ENCODE results near the gene CYP2J2. TPM values are rescaled to one million over a fixed set of nuclear protein-coding genes. Genes with fewer than 3 reads are reported as not detected.
"Not testable (repeated sequence)": the region's sequence is repeated elsewhere in the genome, so short reads cannot be mapped to it uniquely, and the experiment has no call there.

Gene CYP2J2
- total and polyA plus RNA-seq, 7 donors = 1.4 to 55.7 (median 3.9) TPM

- Histone ChIP-seq H3K4me1 (no peaks in the 10 kb centered on the region), H3K36me3 (ENCODE audit: insufficient read depth in 1 of 2, low read depth in 1 of 2) (no peaks in the 10 kb centered on the region), H3K27ac (no peak overlapping the region), H3K4me3 (no peak overlapping the region), H3K27me3 (ENCODE audit: insufficient read depth in 3 of 3, low read length in 2 of 3) (no peaks in the 10 kb centered on the region), H3K9me3 (peaks cover 7% of the 10 kb centered on the region)
- 71 to 87% (median 83%) methylated on average over 5 of the region's 5 CpGs for WGBS, 3 donors
- DNase-seq = no peak
- intact Hi-C loops (cut with DNase I) = no loop called here
- ATAC-seq = no peak
- TF ChIP-seq, protein P1, sequence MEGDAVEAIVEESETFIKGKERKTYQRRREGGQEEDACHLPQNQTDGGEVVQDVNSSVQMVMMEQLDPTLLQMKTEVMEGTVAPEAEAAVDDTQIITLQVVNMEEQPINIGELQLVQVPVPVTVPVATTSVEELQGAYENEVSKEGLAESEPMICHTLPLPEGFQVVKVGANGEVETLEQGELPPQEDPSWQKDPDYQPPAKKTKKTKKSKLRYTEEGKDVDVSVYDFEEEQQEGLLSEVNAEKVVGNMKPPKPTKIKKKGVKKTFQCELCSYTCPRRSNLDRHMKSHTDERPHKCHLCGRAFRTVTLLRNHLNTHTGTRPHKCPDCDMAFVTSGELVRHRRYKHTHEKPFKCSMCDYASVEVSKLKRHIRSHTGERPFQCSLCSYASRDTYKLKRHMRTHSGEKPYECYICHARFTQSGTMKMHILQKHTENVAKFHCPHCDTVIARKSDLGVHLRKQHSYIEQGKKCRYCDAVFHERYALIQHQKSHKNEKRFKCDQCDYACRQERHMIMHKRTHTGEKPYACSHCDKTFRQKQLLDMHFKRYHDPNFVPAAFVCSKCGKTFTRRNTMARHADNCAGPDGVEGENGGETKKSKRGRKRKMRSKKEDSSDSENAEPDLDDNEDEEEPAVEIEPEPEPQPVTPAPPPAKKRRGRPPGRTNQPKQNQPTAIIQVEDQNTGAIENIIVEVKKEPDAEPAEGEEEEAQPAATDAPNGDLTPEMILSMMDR (IDR thresholded peaks at IDR 0.05) = no peak
Measured at GRCh38 chr1:59936358-59936821, 9.8 kb upstream of the CYP2J2 start.

DNA sequence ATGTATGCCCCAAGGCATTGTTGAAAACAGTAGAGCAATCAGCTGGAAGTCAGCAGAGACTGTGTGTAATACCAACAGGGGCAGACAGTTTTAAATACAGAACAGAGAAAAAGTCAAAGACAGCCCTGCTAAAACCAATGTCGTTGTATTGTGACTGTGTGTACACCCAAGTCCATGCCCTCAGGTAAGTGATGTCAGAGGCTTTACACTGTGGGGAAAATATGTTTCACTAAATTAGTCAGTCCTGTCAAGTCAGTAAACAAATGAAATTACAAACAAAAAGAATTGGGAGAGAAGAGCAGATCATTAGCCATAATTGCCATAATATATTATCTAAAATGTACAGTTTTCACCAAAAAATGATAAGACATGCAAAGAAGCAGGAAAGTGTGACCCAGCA is 2.4 kb upstream of the CYP2J2 start:
- peaks cover 18% of the 10 kb centered on the region for H3K9me3 ChIP-seq
- ATAC-seq = no peak
- DNase-seq = no peak
- H3K4me1 ChIP-seq = peaks cover 5% of the 10 kb centered on the region
- H3K36me3 ChIP-seq (ENCODE audit: insufficient read depth in 1 of 2, low read depth in 1 of 2) = no peaks in the 10 kb centered on the region
- WGBS, 3 donors = 73 to 79% (median 74%) methylated on average over 1 of the region's 1 CpG
- H3K27ac ChIP-seq = no peak overlapping the region
- peaks cover 0 to 13% (median 0%) of the 10 kb centered on the region in 3 donors for H3K27me3 ChIP-seq (ENCODE audit: insufficient read depth in 3 of 3, low read length in 2 of 3)
- no peak overlapping the region for H3K4me3 ChIP-seq
- intact Hi-C loops (cut with DNase I) = no loop called here
- TF ChIP-seq, protein P1 (IDR thresholded peaks at IDR 0.05) = no peak

- TF ChIP-seq, protein P1 (IDR thresholded peaks at IDR 0.05) = no peak
- 14 to 23% (median 20%) methylated on average over 2 of the region's 2 CpGs for WGBS, 3 donors
- Histone ChIP-seq H3K4me1 (peaks cover 5% of the 10 kb centered on the region), H3K27ac (peak overlapping the region; percentile 71), H3K9me3 (peaks cover 18% of the 10 kb centered on the region), H3K4me3 (peak overlapping the region; percentile 71), H3K27me3 (ENCODE audit: insufficient read depth in 3 of 3, low read length in 2 of 3) (peaks cover 0 to 13% (median 0%) of the 10 kb centered on the region in 3 donors), H3K36me3 (ENCODE audit: insufficient read depth in 1 of 2, low read depth in 1 of 2) (no peaks in the 10 kb centered on the region)
- DNase-seq (no peak), ATAC-seq (peak in 3 of 4 donors; percentile 36 to 49 (median 36))
- intact Hi-C loops (cut with DNase I) = no loop called here
Measured at GRCh38 chr1:59927213-59927612, 640 bp upstream of the CYP2J2 start.

- peaks cover 18% of the 10 kb centered on the region for H3K9me3 ChIP-seq
- H3K27ac ChIP-seq = no peak overlapping the region
- intact Hi-C loops (cut with DNase I) = loop anchor here in 1 of 2 donors (5.0 kb wide), 1 partner anchor 717 kb away; no protein-coding TSS in a partner anchor
- DNase-seq (no peak), ATAC-seq (no peak)
- peaks cover 11% of the 10 kb centered on the region for H3K4me1 ChIP-seq
- peak overlapping the region; percentile 71 for H3K4me3 ChIP-seq
- TF ChIP-seq, protein P1 (IDR thresholded peaks at IDR 0.05) = no peak
- H3K36me3 ChIP-seq (ENCODE audit: insufficient read depth in 1 of 2, low read depth in 1 of 2) = no peaks in the 10 kb centered on the region
- H3K27me3 ChIP-seq (ENCODE audit: insufficient read depth in 3 of 3, low read length in 2 of 3) = peaks cover 0 to 10% (median 0%) of the 10 kb centered on the region in 3 donors
Measured at GRCh38 chr1:59924653-59925052, 1.9 kb downstream of the CYP2J2 start.

DNA sequence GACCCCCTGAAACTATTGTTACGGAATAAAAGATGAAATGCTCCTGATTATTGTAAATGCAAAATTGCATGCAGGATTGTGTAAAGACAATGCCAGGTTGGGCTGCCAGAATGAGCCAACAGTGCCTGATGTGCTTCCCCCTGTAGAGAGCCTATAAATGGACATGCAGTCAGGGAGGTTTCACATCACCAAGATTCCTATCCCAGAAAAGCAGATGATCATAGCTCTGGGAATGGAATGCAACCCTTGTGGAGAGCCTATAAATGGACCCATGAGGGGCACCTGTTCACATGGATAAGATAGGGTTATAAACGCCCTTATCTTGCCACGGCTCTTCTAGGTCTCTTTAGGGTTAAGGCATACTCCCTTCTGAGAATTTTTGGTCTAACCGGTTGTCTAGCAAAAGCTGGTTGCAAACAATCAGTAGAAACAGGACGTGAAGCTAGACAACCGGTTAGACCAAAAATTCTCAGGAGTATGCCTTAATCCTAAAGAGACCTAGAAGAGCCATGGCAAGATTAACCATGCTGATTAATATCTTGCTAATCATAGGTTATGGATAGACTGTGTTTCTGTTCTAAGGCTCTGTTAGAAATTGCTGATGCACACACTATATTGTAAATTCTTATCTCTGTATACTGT is 5.2 kb downstream of the CYP2J2 start:
- not testable (repeated sequence) for H3K4me1 ChIP-seq; H3K36me3 ChIP-seq (ENCODE audit: insufficient read depth in 1 of 2, low read depth in 1 of 2); DNase-seq; H3K4me3 ChIP-seq; H3K27me3 ChIP-seq (ENCODE audit: insufficient read depth in 3 of 3, low read length in 2 of 3)
- Histone ChIP-seq H3K27ac (peak overlapping the region; percentile 76), H3K9me3 (peaks cover 18% of the 10 kb centered on the region)
- WGBS, 3 donors = 37 to 58% (median 54%) methylated on average over 6 of the region's 6 CpGs
- peak; percentile 63 to 78 (median 70) for ATAC-seq
- intact Hi-C loops (cut with DNase I) = loop anchor here in 1 of 2 donors (5.0 kb wide), 1 partner anchor 714 kb away; no protein-coding TSS in a partner anchor

Data from psoas muscle (tissue), 8 donors.